HG03095 (cell line): ENCODE data around the gene FAM227B.
A peak's percentile ranks its signal among the peaks of the same experiment; 100 is the strongest.
"Not testable (repeated sequence)": the region's sequence is repeated elsewhere in the genome, so short reads cannot be mapped to it uniquely, and the experiment has no call there.

Source experiments
- ATAC-seq: cut with Tn5 transposase; IDR thresholded peaks from one replicate; pipeline ENCODE4 v1.9.1; 2021; ENCODE audit warnings: moderate library complexity; ENCODE audit not compliant: unreplicated experiment

FAM227B gene

DNA sequence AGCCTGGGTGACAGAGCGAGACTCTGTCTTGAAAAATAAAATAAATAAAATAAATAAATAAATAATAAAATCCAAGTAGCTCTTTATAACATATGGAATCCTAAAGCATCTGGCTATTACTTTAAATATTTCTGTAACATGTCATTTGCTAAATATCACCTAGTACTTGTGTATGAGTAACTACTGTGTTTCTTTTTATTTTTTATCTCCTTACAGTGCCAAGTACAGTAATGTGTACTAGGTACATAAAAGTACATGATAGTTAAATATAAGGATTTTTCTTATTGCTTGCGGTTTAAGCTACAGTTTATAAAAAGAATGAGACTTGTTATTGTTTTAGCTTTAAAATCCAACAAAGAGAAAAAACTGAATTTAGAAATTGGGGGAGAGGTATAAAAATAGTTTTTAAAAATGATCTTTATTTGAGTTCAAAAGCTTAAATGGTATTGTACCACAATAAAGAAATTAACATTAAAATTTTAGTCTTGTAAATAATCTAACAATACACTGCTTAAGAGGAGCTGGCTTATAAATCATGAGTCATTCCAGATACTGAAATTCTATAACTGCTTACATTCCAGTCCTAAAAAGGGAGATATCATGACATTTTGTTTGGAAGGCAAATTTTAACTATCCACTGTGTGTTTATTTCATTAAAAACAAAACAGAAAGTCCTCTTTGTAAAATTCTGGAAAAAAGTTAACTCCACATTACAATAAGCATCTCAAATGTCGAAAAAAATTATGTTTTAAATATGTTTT is 124.4 kb downstream of the FAM227B start:
- ATAC-seq: no peak

DNA sequence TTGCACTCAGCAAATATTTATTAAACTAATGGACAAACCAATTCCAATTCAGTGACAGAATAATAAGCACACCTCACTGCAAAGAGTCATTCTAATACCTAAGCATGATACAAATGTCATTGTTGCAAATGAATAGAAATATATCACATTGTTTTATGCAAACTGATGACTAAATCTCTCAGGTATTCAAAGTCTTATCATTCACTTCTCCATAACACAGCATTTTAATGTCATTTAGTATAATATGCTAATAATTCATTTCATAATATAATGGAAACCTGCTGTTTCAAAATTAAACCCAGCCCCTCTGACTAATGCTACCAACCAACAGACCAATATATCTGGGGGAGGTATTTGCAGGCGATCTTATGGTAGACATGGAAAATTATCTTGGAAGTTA is 125.8 kb downstream of the FAM227B start:
- no peak for ATAC-seq

DNA sequence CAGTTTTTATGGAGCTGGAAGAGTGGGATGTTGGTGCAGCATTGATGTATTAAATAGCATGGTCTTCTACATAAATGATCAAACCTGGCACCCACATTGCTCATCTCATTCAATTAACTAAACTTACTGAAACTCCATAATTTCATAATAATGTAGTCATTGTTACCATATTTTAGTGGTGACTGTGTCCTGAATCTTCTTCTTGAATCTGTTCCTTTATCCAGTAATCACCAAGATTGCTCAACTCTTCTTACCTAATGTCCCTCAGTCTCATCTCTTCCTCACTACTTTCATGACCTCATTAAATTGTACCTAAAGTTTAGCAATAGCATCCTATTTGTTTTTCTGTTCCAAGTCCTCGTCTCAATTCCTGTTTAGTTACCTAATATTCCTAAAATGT is 127.8 kb downstream of the FAM227B start:
- ATAC-seq: no peak

DNA sequence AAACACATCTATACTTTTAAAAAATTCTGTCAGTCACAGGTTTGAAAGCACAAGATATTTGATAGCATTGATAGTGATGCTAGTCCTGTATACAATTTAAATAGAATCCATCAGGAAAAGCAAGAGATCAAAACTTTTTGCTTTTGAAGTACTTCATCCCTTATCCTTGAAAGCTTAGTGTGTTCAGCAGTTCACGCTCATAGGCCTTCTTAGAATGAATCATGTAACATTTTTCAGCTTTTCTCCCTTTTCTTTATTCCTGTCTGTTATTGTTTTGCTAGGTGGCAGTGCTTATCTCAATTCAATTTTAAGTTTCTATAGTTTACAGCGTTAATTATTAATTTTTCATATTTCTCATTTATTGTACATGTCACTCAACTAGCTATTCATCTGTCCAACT is 128.5 kb downstream of the FAM227B start:
- ATAC-seq: no peak

- no peak for ATAC-seq
Observed at GRCh38 chr15:49490966-49491365, 129.7 kb downstream of the FAM227B start.

- ATAC-seq: not testable (repeated sequence)
Observed at GRCh38 chr15:49485401-49485800, 135.2 kb downstream of the FAM227B start.

DNA sequence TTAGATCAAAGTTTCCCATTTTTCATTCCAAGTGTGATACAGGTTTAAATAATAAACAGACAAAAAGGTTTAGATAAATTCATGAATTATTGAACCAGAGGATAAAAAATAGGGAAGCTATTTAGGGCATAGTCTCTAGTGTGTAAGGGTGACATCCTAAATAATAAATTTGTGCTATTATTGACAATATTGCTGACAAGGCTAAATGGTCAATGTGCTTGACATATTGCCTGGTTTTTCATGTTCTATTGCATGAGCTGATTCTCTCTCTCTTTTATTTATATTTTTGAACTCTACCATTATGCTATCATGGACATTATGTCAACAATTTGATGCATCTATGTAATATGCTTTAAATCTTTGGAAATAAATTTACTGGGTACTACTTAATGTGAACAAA is 141.6 kb downstream of the FAM227B start:
- ATAC-seq: not testable (repeated sequence)

GRCh38 chr15:49478021-49478420 is 142.6 kb downstream of the FAM227B start:
- not testable (repeated sequence) for ATAC-seq

- ATAC-seq: no peak
Observed at GRCh38 chr15:49473031-49473430, 147.6 kb downstream of the FAM227B start.

- no peak for ATAC-seq
Observed at GRCh38 chr15:49472338-49472737, 148.3 kb downstream of the FAM227B start.

GRCh38 chr15:49471733-49472132 is 148.9 kb downstream of the FAM227B start:
- peak; percentile 82 for ATAC-seq

GRCh38 chr15:49471248-49471647 is 149.4 kb downstream of the FAM227B start:
- ATAC-seq: peak; percentile 13

DNA sequence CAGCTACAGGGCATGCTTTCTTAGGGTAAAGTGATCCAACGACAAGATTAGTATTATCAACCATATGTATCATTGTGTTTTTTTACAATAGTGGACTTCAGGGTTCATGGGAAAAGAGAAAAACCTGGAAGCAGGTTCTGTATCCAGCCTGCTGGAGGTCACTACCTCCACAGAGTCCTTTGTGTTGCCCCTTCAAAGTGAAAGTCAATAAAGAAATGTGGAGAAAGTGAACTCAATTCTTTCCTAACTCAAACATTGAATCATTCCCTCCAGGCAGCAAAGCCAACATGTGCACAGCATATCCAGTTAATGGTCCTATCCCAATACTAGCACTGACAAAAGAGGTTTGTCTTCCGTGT is 152.2 kb downstream of the FAM227B start:
- ATAC-seq: no peak

DNA sequence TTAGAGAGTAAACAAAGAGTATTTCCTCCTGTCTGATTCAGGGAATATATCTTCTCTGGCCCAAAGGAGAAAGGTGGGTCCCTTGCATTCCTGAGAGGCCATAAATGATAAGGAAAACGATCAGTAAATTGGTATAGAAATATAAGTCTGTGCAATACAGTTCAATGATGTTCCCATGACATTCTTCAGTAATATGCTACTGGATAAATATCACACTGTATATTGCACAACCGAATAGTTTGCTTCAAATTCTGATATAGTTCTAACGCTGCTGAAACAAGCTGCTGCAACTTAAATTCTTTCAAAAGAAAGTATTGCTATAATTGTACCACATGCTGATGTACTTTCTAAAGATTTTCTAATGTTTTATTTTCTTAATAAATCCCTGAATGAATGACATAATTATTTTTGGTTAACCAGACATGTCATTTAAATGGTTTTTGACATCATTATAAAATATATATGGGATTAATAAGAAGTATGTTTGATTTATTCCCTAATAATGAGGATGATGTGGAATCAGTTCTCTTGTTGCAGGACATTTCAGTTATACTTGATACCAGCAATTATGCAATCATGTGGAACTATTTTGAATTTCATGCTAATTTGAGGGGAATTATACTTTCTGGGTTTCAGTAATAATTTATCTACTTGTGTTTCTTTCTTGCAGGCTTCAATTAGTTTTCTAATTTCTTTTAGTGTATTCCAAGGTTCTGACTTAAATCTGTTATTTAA is 152.7 kb downstream of the FAM227B start:
- ATAC-seq: no peak

- ATAC-seq: no peak
Observed at GRCh38 chr15:49466119-49466518, 154.5 kb downstream of the FAM227B start.

- no peak for ATAC-seq
Observed at GRCh38 chr15:49464522-49464921, 156.1 kb downstream of the FAM227B start.

GRCh38 chr15:49462232-49462844 is 158.3 kb downstream of the FAM227B start:
- ATAC-seq: no peak

GRCh38 chr15:49460411-49460941 is 160.1 kb downstream of the FAM227B start:
- ATAC-seq: no peak

GRCh38 chr15:49458145-49458544 is 162.5 kb downstream of the FAM227B start:
- ATAC-seq: no peak

DNA sequence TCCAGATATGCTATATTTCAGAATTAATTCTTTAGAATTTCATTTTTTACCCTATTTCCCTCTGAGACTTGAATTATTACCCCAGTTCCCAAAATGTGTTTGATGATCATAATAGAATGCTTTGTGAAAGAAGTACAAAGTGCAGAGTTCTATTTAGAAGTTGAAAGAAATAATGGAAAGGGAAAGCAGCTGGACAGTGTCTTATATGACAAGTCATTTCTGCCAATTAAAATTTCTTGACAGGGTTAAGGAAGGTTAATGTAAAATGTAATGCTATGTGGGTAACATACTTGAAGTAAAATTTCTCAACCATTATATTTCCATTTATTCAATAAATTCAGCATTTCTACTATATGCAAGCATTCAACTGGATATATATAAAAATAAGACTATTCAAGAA is 164.5 kb downstream of the FAM227B start:
- ATAC-seq: no peak

DNA sequence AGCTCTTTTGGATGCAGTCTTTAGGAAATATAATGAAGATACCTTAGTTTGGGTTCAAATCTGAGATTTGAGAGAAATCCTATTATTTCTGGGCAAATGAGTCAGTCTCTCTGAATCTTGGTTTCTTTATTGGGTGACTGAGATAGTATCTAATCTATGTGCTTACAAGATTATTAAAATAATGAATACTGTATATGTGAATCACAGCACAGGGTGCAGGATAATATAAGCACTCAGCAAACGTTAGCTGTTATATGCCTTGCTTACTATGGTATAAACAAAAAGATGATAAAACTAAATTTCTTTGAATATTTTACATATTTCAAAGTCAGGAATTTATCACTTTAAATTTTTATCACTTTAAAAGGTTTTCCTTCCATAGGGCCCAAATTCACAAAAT is 168.0 kb downstream of the FAM227B start:
- ATAC-seq: no peak

GRCh38 chr15:49441816-49442215 is 178.8 kb downstream of the FAM227B start:
- ATAC-seq: no peak
